Hematopoietic multipotent progenitor cell treated with erythropoietin and hydrocortisone succinate and interleukin-3 and kit ligand, for 17 days (in vitro differentiated cells): Measurements from ENCODE around the gene CEP95.
"Not testable (repeated sequence)": the region's sequence is repeated elsewhere in the genome, so short reads cannot be mapped to it uniquely, and the experiment has no call there.

Source experiments
- DNase-seq: peaks from one replicate; pipeline ENCODE4 v3.0.0-alpha.2; 2015; ENCODE audit warnings: low spot score

CEP95 gene

DNA sequence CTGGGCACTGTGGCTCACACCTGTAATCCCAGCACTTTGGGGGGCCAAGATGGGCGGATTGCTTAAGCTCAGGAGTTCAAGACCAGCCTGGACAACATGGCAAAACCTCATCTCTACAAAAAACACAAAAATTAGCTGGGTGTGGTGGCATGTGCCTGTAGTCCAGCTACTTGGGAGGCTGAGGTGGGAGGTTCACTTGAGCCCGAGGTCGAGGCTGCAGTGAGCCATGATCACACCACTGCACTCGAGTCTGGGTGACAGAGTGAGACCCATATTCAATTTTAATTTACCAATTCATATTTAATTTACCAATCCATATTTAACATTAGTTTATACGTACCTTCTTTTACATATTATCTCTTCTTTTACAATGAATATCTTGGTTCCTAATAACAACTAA is 11.5 kb upstream of the CEP95 start:
- DNase-seq, result not testable (repeated sequence)

DNA sequence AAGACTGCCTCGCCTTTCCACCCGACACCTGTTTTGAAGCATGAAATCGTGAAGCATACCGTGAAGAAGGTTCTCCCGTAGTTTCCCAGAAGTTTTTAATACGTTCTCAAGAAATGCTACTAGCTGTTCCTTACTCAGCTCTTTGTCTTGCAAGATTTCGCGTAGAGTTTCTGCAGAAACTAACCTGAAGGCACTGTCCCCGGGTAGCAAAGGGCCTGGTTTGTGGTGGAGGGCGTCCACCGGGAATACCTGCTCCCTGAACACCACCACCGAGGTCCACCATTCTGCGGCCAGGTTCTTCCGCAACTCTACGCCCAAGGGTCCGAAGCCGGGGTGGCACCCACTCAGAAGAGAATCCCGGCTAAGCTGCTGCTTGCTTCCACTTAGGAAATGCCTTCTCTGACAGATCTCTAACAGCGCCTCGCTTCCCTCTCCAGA is 10.4 kb upstream of the CEP95 start:
- no peak for DNase-seq

DNA sequence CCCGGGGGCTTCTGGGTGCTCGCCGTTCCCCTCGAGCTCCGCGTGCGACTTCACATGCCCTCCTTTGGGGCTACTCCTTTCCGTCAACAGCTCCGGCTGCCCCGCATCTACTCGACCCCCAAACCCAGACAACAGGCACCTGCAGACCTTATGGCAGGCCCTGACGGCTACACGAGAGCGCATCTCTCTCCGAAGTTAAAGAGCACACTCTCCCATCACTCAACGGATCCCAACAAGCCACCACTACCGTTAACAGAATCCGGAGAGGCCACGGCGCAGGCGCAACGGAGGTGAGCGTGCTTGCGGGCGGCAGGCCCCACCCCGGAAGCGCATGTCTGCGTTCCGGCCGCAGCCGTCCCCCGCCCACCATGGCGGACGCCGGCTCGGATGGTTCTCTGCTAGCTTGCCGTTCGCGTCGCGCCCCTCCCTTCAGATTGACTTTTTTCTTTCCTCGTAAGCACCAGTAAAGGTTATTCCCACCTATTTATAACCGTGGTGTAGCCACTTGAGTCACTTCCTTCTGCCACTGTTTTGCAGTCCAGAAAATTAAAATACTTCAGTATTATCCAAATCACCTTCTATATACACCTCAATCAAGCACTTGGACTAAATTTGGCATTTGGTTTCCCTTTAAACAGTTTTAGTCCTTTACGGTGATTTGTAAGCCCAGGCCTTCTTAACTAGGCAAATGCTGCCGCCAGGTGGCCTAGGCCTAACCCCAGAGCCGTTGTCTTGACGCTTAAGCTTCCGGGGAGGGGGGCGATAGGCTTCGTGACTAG is 9.8 kb upstream of the CEP95 start, which contains the start of gene POLG2:
POLG2 (minus strand) TSS at position 269 of the 779 bp plus-strand sequence; CDS start at position 183, 86 bp downstream.
- peak; percentile 94 for DNase-seq

DNA sequence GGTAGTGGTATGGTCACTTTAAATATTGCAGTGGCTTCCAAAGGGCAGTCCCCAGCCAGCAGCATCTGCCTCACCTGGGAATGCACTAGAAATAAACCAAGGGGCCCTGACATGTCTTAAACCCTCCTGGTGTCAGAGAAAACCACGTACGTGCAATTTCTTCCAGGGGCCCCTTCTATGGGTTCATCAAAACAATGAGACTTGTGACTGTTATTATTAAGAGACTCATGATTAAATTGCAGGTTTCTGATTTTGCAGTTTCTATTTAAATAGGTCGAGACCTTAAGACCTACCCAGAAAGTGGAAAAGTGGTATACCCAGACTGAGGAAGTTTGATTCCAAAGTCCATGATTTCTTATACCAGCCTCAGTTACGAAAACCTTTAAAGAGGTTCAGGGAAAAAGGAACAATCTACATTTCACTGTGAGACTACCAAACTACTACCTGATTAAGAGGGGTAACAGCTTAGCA is 9.2 kb upstream of the CEP95 start:
- DNase-seq, result no peak

DNA sequence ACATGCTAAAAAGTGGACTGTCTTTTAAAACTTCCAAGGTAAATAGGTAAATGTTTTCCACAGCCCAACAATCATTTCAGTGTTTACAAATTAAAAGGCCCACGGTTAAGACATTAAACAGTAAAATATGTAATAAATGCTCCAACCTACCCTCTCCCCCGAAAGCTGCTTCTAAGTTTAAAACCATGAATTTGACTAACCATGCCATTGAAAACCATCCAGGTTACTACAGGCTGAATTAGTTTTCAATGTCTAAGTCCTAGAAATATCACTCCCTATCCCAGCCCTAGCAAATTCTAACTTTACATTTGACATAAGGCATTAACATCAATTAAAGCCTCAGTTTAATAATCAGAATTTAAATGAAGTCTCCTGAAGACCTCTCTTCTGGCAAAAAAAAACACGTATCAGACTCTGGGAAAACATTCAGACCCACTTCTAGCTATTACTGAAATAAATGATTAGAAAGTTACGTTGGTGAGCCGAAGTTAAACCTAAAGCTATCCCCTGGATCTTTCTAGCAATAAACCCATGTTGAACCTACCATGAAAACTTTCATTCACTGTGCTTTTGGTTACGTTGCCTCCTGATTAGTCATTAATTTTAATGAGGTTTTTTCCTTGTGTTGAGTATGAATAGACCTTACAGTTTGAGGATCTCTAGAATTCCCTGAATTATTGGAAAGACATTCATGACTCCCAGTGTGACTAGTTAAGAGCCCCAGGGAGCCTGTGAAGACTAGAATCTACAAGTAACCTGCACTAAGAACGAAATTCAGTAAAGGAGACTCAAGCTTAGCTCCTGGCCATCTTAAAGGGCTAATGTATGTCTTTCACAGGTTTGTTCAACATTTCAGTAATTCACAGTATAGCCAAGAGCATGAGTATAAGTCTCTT is 8.2 kb upstream of the CEP95 start:
- no peak for DNase-seq

DNA sequence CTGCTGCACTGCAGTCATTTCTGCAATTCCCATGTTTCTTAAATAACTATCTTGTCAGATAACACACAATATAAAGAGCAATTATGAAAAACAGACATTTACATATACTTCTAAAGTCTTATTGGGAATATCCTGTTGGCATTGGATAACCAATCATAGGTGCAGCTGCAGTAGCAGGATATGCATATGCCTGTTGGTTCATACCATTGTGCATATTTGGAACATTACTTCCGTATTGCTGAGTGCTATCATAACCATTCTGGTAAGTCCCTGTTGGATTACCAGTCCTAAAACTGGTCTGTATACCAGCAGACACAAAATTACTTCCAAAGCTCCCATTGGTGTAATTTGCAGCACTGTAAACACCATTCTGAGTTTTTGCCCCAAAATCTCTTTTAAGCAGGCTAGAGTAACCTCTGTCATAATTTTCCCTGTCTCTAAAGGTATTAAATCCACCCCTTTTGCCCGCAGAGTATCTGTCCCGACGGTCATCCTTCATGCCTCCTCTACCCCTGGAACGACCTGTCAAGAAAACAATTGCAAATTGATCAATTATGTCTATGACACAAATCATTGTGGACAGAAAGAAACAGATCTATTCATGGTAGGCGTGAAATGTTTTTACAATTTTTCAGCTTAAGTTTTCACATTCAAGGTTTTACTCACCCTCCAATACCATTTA is 6.8 kb upstream of the CEP95 start:
- no peak for DNase-seq

DNA sequence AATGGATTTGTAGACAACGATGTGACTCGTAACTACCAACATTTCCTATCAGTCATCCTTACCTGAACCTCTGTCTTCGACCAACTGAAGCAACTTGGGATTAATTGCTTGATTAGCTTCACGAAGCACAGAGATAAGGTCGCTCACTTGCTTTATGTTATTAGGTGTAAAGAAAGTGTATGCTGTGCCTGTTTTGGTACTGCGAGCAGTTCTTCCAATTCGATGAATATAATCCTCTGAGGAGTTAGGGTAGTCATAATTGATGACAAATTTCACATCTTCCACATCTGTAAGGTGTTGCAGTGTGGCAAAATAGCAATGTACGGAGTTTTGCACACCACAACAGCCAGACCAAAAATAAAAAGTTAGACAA is 6.3 kb upstream of the CEP95 start:
- DNase-seq, result no peak

DNA sequence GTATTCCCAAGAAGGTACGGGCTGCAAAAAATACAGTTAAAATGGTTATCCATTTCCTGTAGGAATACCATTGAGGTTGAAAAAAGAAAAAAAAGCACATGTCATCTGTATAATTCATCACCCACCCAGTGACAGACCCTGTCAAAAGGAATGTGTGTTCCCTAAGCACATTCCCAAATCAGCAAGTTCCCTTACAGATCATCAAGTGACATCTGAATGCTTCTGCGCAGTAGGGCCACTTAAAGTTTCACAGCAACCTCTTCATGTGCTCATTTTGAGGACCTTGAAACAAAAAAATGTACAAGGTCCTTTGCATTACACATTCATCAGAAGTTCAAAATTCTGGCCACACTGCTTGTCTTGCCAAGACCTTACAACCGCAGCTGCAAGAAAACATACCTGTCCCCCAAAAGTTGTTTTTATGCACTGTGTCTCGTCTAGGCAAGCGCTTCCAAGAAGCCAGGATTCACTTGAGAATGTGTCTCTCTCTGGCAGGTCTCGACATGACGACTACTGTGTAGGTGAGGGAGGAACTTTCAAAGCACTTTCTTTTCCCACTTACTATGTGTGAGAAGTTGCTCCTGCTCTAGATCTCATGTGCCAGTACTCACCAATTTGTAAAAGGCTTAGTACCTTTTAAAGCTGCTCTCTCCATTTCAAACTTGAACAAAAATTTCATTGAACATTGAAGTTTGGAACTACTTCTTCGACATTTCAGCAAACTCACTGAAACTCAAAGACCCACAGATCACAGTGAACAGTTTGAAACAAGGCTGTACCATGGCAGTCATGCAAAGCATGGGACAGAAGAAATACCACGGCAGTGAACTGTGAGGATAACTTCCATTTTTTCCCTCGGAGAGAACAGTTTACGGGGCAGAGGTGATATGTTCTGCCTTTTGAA is 5.7 kb upstream of the CEP95 start:
- no peak for DNase-seq

DNA sequence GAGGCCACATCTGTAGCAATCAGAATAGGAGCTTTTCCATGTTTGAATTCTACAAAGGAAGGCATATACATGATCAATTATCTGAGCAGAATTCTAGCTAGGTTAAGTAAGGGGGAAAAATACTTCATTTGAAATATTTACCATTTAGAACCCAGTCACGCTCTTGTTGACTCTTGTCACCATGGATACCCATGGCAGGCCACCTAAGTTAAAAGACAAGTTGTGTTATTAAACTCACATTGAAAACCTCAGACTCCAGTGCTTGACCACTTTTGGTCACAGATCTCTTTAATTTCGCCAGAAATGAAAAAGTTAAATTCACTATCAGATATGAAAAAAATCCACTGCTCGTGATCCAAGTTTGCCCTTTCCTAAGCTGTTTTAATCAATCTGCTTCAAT is 4.8 kb upstream of the CEP95 start:
- no peak for DNase-seq

DNA sequence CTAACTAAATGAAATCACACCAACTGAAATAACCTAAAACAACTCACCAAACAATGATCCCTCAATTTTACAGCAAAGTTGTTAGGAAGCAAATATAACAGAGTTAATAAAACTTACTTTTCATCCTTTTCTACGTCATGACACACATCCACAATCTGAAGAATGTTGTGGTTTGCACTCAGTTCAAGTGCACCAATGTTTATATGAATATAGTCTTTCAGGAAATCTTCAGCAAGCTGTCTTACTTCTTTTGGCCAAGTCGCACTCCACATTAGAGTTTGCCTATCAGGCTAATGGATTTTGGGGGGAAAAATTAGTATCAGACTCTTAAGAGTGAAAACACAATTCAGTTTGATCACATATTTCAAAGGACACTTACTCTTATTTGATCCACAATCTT is 4.0 kb upstream of the CEP95 start:
- no peak for DNase-seq

DNA sequence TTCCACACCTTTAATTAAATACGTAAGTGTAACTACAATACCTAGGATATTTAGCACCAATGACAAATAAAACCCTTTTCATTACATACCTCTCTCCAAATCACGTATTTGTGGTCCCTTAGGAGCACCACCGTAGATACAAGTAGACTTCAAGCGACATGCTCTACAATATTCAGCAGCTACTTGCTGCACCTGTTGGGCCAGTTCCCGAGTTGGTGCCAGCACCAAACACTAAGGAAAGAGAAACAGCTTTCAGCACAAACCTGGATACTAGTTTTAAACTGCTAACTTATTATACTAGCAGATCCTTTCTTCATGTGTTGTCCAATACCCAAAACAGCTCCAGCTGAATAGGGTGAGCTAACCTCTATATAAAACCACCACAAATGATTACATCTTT is 3.4 kb upstream of the CEP95 start:
- DNase-seq, result no peak

DNA sequence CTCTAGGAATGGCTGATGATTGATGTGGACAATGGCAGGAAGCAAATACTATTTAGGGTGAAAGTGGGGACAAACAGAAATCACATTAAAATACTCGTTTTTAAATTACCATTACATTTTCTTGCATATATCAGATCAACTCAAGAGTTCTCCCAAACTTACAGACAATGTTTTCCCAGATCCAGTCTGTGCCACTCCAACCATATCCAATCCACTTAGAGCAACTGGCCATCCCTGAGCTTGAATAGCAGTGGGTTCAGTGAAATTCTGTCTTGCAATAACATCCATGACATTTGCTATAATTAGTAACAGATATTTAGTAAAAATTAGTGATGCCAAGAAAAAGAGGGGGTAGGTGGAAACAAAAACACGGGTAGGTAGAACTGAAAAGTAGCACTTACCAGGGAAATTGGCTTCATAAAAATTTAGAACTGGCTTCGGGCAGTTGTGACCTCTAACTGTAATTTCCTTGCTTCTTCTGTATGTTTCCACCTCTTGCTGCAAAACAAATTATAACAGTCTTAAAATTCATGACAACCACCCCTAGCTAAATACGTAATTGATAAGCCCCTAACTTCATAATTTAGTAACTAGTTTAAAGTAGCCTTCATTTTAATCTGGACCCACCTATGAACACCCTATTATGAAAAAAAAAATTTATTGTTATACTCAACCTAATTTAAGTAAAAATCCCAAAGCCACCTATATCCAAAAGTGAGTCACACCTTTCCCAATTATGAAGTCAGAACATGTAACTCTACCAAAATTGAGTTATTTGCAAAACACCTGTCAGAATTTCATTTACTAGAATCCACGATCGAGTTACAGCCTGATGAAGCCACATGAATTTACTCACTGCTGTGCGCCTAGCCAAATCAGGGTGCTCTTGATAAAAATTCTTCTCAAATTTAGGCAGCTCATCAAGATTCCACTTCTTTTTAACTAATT is 2.7 kb upstream of the CEP95 start:
- peak; percentile 22 for DNase-seq

DNA sequence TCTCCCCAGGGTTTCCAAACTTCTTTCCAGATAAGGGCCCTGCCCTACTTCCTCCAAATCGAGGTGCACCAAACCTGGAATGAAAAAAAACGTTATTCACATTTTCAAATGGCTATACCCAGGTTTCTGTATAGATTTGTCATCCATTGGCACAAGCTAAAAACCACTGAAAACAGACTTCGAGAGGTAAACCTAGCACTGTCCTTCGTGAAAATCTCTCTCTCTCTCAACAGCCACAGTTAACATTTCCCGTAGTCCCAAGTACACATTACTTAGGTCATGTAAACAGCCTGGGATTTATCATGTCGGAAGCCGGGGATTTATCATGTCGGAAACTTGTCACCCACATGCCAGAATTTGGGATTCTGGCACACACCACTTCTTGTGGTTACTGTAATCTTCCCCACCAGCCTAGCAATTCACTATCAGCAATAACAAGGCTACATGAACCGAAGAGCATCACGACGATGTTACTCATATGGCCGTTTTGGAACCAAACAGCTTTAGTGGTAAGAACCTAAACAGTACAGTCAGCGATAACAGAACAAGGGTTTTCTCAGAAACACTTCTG is 1.9 kb upstream of the CEP95 start:
- peak; percentile 81 for DNase-seq

DNA sequence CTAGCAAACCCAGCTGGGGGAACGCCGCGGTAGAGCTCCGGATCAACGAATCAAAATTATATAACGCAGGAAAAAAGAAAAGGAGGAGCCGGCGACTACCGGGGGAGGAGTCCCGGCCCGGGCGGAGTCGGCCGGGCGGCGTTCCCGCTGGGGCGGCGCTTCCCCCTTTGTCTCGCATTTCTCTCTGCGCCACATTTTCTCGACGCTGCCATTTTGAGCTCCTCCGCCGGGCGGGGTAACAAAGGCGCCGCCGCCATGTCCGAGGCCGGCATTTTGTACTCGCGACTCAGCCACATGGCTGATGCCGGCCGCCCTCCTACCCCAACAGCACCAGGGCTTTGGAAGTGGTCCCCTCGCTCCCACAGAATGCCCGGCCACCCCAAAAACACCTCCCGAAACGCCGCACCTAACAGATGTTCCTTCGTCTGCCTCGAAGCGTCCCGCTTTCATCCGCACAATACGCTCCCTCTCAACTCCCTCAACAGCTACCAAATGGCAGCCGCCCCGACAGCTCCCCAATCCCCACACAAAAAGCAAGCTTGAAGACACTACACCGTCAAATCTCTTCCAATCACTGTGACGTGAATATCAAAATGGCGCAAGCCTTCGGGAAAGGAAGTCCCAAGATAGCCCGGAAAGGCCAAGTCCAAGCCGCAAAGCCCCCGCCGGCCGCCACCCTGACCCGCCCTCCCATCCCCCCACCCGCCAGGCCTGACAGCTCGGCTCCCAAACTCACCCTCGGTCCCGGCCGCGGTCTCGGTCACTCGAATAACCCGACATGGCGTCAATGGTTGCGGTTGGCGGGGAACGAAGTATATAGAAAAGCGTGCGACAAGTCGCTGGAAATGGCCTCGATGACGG is 1.2 kb upstream of the CEP95 start:
- peak; percentile 89 for DNase-seq

DNA sequence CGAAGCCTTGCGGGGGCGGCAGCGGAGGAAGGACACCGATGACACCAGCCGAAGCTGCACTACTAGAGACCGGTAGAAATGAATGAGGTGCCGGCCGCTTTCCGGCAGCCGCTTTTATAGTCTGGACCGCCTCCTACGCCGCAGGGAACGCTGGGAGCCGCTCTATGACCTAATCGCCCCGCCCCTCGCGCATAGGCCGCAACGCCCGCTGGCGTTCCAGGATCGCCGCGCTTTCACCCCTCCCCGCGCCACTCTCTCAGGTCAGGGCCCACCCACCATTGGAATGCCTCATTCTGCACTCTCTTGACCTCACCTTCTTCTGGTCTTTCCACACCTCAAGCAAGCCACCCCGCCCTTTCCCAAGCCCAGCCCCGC is 589 bp upstream of the CEP95 start, which contains the start of gene DDX5:
DDX5 (minus strand) TSS at position 89 of the 375 bp plus-strand sequence. CDS start 170 bp downstream, outside the sequence.
- peak; percentile 97 for DNase-seq

DNA sequence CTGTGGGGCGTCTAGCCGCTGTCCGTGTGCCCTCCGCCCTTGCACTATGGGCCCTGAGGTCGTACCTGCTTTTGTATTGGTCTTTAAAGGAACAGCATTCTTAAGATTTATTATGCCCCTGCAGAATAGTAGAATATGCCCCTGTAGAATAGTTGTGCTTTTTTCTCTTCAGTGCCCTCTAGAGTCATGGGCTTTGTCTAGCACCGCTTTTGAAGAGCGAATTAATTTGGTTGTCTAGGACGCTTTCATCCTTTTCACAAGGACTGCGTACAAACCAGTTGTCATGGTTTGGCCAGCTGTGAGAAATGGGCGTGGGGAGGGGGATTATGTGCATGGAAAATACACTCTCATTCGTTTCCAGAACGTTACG is 621 bp downstream of the CEP95 start:
- peak; percentile 75 for DNase-seq

DNA sequence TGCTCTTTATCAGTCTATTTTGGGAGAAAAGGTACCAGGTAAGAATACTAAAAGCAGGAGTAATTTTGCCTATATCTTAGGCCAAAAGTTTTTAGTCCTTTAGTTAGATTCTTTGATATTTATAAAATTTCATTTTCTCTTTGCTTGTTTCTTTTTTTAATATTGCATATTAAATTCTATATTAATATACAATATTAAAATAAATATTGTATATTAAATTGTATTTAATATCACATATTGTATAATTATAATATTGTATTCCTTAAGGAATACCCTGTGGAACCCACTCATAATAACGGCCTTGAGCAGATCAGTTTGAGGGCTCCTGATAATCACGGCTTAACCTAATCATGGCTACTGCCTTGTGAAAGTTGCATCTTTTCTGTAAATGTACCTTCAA is 1.9 kb downstream of the CEP95 start:
- no peak for DNase-seq

DNA sequence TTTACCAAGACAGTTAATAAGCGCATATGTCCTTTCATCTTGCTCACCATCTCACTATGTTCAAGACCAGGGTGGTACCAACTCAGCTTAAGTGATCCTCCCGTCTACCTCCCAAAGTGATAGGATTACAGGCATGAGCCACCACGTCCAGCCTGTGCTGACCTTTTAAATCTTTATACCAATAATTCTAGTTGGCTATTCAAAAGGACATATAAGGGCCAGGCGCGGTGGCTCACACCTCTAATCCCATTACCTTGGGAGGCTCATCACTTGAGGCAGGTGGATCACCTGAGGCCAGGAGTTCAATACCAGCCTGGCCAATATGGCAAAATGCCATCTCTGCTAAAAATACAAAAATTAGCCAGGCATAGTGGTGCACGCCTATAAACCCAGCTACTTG is 2.4 kb downstream of the CEP95 start:
- no peak for DNase-seq

DNA sequence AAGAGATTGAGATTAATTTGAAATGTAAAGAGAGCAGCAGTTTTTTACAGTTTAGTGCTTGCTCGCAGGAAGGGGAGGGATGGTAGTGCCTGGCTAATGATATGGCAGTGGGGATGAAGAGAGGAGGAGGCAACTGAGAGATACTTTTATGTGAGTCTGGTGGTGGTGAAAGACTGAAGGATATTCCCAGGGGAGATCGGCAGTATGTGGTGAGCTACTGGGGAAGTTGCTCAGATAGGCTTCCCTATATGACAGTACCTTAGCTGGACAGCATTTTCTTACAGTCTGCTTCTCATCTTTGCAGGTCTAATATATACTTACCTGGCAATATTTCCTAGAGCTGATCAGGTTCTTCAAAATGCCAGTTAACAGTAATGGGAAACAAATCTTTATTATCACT is 8.6 kb downstream of the CEP95 start:
- no peak for DNase-seq
